Fibroblast of upper back skin (primary cell): ENCODE results near the gene CADPS2.

Experiments
- DNase-seq: peaks from one replicate; pipeline ENCODE4 v3.0.0-alpha.2; 2013

CADPS2 gene

GRCh38 chr7:122886357-122887081, at the start of gene CADPS2:
TSS of gene CADPS2 (minus strand) at chr7:122886460. CDS start at chr7:122886337, 123 bp downstream.
- DNase-seq = peak; percentile 68

- DNase-seq = no peak
These were observed 49.4 kb upstream of the CADPS2 start for GRCh38 chr7:122935620-122936019.

- DNase-seq = no peak
These were observed 33.5 kb upstream of the CADPS2 start for GRCh38 chr7:122919643-122920181.

- no peak for DNase-seq
These were observed 28.6 kb upstream of the CADPS2 start for GRCh38 chr7:122914812-122915211.

- DNase-seq = no peak
These were observed 27.3 kb upstream of the CADPS2 start for GRCh38 chr7:122913608-122914007.

GRCh38 chr7:122902751-122903495, 16.7 kb upstream of the CADPS2 start:
- DNase-seq = no peak

- DNase-seq = no peak
These were observed 15.0 kb upstream of the CADPS2 start for GRCh38 chr7:122901250-122901649.

GRCh38 chr7:122896509-122896908, 10.2 kb upstream of the CADPS2 start:
- DNase-seq = no peak

GRCh38 chr7:122893486-122893885, 7.2 kb upstream of the CADPS2 start:
- DNase-seq = no peak

- DNase-seq = no peak
These were observed 2.9 kb upstream of the CADPS2 start for GRCh38 chr7:122889116-122889515.

GRCh38 chr7:122887848-122888247, 1.6 kb upstream of the CADPS2 start:
- DNase-seq = no peak

GRCh38 chr7:122887198-122887597, 938 bp upstream of the CADPS2 start:
- peak; percentile 39 for DNase-seq

- peak; percentile 9 for DNase-seq
These were observed 490 bp downstream of the CADPS2 start for GRCh38 chr7:122885583-122886356.

- DNase-seq = no peak
These were observed 2.1 kb downstream of the CADPS2 start for GRCh38 chr7:122884186-122884585.

GRCh38 chr7:122883049-122883680, 3.1 kb downstream of the CADPS2 start:
- DNase-seq = no peak

- no peak for DNase-seq
These were observed 4.9 kb downstream of the CADPS2 start for GRCh38 chr7:122881324-122881723.

- no peak for DNase-seq
These were observed 17.0 kb downstream of the CADPS2 start for GRCh38 chr7:122869260-122869659.

- DNase-seq = no peak
These were observed 18.7 kb downstream of the CADPS2 start for GRCh38 chr7:122867471-122867980.

GRCh38 chr7:122864838-122865237, 21.4 kb downstream of the CADPS2 start:
- no peak for DNase-seq

GRCh38 chr7:122864016-122864415, 22.2 kb downstream of the CADPS2 start:
- no peak for DNase-seq

- DNase-seq = no peak
These were observed 27.9 kb downstream of the CADPS2 start for GRCh38 chr7:122858320-122858719.

- no peak for DNase-seq
These were observed 35.7 kb downstream of the CADPS2 start for GRCh38 chr7:122850528-122850927.

- no peak for DNase-seq
These were observed 36.3 kb downstream of the CADPS2 start for GRCh38 chr7:122849957-122850328.
